DMS153 treated with DMSO at 0.1 percent for 48 hours (cell line): ENCODE data around the gene RSU1.

Experiments used
- DNase-seq: peaks from one replicate; lab custom pipeline; 2025; ENCODE audit not compliant: unreplicated experiment; lab: John Stamatoyannopoulos, UW

The RSU1 gene

DNA sequence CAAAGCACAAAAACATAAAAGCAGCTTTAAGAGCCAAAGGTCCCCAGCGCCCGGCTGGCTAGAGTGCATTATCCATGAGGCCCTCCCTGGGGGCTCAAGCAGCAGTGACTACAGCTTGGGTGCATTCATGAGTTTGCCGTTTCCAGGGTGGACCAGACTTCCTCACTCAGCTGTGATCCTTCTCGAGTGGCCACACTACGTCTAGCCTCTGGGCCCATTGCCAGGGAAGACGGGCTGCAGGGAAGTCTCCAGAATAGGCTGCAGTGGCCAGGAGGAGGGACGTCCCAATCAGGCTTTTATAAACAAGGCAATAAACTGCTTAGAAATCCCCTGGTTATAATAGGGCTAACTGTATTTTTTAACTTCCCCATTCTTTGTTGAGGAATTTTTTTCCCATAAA is 206.2 kb downstream of the RSU1 start:
- no peak for DNase-seq

DNA sequence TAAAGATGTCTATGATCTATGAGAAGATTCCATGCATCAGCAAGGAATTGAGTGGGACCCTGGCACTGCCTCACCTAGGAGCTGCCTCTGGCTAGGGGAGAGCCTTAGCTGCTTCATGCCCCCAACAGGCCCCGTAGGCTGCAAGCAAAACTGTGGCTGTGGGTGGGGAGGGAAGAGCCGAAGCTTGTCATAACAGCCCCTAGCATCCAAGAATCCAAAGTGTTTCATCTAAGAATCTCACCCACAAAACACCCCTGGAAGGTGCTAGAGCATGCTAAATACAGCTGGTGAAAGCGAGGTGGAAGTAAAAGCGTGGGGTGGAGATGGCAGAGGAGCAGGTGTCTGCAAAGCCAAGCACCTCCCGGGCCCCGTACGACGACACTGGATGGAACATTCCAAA is 208.0 kb downstream of the RSU1 start:
- DNase-seq = no peak

DNA sequence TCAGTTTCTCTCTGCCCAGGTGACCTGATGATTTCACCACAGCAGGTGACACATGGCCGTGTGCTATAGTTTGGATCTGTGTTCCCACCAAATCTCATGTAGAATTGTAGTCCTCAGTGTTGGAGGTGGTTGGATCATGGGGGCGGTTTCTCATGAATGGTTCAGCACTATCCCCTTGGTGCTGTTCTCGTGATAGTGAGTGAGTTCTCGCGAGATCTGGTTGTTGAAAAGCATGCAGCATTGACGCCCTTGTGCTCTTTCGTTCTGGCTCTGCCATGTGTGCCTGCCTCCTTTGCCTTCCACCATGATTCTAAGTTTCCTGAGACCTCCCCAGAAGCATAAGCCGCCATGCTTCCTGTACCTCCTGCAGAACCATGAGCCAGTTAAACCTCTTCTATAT is 210.3 kb downstream of the RSU1 start:
- no peak for DNase-seq

DNA sequence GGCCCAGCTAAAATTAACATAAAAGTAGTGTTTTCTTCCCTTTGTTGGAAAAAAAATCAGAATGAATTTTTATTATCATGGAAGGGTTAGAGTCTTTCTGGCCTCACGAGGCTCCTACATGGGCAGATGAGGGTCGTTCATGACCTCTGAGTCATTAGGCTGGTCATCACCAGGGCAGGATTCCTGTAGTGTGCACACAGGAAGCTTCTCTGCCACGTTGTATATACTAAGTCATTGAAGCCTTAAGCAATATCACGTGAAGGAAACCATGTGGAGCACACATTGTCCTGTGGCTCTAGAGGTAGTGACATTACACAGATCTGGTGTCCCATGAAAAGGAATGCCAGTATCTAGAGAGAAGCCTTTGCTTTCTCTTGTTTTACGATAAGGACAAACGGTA is 210.8 kb downstream of the RSU1 start:
- DNase-seq = no peak

DNA sequence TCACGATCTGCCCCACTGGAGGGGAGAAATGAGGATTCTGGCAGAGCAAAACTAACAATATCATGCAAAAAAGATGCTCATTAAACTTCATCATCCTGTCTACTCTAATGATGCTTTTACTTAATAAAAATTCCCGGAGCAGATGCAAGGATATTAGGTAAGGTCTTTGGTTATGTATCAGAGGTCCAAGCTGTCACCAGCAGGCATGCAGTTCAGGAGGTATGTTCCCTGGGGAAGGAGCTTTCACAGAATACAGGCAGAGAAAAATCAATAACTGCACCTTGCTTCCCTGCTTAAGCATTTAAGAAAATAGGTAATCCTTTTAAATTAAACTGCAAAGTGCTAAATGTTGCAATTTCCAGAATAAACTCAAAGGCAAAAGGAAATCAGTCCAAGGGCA is 213.9 kb downstream of the RSU1 start:
- DNase-seq = no peak

DNA sequence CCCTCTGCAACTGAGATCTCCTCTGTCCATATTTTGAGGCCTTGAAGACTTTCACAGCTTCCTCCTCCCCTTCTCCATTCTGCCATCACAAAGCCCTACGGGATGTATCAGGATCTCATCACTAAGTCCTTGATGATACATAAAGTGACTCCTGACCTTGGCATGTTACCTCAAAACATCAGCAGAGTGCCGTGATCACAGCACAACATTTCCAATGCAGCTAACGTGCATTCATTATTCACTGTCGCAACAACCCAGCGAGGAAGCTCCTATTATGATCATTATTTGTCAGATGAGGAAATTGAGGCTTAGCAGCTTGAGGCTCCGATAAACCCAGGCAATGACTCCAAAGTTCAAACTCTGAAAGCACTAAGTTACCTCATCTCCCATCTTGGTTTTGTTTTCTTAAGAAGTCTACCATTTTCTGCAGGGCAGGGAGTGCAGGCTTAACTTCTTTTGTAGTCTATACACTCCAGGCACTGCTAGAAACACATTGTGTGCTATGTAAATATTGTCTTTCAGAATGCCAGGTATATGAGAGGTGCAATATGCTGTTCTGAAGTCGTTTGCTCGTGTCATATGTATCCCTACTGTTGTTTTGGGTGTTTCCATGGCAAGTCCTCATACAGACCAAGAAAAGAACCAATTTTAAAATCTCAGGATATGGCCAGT is 215.0 kb downstream of the RSU1 start:
- no peak for DNase-seq

DNA sequence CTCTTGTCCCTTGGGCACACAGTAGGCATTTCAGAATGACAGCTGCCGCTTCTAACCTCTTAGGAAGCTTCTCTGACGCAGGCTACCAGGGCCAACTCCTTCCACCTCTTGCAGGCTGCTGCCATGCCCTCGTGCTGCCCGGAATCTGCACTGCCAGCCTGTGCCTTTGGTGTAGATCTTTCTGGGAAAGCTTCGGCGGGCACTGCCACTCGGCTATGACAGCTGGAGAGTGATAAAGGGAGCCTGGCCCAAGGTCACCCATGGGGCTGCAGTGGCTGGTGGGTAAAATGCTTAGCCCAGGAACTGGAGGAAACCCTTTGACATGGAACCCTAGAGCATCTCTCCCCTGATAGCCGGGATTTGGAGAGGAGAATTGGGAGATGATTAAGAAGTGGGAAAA is 217.6 kb downstream of the RSU1 start:
- DNase-seq = no peak

DNA sequence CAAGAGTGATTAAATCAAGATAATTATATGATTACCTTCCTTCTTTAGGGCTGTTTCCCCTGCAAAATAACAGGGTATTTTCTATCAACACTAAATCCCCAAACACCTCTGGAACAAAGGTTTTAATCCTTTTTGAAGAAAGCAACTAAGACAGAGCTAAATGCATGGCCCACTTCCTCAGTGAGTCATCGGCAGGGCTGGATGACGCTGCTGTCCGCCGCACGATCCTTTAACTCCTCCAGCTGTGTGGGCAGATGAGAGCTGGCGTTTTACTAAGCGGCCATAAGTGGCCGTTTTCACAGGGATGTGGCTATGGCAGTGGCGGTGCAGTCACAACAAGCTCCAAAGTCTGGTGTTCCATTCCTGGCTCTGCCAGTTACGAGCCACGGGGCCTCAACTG is 219.6 kb downstream of the RSU1 start:
- DNase-seq = no peak

DNA sequence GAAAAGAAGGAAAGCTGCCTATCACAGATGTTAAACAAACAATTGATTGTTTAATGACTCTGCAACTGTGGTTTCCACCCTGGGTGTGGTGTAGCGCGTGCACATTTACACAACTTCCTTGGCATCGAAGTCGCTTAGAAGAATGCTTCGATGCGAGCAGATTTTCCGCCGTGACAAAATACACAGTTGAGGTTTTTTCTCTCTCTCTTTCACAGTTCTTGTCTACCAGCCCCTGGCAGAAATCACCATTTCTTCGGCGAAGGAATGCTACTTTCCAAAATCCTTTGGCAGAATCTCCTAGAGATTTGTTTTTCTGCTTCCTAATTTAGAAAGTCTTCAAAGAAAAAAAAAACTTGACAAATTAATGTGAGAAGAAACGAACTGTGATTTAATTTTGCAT is 224.8 kb downstream of the RSU1 start:
- no peak for DNase-seq

DNA sequence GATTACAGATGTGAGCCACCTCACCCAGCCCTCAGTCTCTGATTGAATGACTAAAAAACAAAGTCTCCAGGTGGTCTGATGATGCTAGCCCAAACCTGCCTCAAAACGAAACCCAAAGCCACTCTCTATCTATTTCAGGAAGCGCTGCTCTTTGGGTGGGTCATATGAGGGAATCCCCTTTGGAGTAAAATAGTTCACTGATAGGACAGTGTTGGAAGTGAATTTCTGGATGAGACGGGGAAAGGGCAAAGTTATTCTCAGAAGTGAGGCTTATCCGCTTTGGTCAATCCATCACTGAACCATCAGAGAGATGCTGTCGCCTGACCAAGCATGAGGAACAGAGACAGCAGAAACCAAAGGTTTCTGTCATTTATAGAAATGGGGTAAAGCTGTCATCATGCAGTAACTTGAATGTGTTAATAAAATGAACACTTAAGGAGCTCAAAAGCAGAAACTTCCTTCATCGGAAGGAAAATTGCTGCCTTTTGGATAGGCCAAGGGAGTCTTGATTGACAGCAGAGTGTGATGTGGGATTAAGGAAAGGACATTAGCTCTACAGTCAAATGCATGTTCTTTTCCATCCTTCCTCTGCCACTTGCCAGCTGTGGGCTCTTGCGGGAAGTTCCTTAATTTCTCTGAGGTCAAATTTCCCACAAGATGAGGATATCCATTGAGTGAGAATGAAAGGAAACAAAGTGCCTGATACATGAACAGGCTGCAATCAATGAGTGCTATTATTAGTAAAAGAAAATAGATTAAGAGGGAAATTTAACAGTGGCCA is 230.7 kb downstream of the RSU1 start:
- no peak for DNase-seq

DNA sequence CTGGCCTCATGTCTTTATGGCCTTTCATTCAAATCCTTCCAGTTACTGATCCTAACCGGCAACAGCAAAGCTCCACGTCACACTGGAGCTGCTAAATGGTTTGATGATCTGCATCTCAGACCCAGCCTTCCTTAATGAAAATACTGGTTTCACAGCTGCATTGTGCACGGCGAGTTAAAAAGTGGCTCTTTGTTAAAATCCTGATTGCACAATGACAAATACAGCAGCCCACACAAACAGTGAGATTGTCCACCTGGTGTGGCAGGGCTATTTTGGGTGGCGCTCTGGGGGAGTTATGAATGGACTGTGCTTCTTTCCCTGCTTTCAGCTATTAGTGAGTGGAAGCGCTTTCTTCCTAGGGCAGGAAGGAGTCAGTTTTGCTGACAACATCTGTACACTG is 232.1 kb downstream of the RSU1 start:
- no peak for DNase-seq

DNA sequence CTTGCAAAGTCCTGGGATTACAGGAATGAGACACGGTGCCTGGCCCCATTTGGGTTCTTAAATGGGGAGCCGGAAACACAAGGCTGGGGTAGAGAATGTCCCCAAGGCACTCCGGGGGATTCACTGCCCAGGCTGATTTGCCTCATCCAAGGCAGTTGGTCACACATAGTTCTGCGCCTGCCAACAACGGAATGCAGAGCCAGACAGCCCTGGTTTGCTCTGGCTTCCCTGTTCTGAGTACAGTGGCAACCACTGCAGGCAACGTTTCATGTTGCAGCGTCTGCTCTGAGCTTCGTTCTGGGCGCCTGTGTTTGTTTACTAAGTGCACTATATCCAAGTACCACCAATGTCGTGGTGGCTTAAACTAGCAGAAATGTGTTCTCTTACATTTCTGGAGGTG is 233.8 kb downstream of the RSU1 start:
- no peak for DNase-seq

DNA sequence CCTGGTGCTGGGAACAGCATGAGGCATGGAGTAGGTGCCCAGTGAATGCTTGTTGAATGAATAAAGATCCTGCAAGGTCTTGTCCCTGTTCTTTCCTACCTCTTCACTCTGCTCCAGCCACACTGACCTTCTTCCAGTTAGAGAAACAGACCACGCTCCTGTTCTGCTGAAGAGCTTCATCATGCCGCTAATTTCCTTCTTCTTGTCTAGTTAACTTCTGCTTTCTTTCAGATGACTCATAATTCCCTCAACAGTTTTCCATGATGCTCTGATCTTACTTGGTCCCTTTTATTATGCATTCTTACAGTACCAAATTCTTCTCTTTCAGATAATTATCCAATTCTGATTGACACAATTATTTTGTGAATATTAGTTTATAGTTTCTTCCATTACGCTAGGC is 236.0 kb downstream of the RSU1 start:
- no peak for DNase-seq

DNA sequence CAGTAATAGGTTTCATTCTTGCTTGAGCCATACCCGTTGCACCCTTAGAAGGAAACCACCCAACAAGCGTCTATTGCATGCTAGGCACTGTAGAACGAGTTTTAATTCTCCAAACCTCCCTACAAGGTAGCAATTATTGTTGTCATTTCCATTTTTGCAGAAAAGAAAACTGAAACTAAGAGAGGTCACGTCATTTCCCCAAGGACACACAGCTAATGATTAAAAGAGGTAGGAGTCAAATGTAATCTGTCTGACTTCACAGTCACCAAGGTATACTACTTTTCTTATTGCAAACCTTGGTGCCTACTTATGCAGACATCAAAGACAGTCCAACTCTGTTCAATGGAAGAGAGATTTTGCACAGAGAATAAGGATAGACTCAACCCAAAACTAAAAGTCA is 246.5 kb downstream of the RSU1 start:
- no peak for DNase-seq

DNA sequence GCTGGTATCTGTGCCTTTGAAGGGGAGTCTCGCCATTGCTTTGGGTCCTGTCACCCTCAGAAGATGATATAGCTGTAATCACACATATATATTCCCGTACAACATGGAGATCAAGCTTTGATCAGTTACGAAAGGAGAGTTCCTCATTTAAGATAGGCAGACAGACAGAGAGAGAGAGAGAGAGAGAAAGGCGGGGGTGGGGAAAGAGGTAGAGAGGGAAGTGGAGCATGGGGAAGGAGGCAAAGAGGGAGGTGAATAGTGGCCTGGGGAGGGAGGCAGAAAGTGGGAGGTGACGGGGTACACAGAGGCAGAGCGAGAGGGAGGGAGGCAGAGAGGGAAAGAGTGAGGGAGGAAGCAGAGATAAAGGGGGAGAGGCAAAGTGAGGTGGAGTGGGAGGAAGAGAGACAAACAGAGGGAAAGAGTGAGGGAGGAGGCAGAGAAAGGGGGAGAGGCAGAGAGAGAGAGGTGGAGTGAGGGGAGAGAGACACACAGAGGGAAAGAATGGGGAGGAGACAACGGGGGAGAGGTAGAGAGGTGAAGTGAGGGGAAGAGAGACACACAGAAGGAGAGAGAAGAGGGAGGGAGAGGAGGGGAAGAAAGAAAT is 250.9 kb downstream of the RSU1 start:
- no peak for DNase-seq

DNA sequence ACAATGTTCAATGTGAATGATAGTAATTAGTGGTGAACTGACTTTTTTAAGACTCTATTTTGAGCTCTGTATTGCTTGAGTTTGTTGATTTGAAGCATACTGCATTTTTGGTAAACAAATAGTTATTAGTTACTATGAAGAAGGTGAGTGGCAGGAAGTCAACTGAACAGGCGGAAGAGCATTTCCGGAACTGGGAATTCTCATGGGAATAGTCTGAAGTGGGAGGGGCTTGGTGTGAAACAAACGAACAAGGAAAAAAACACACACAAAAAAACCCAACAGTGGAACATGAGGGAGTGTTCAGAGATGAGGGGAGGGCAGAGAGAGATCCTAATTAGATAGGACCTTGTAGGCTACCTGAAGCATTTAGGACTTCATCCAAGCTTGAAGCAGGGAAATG is 251.6 kb downstream of the RSU1 start:
- no peak for DNase-seq

DNA sequence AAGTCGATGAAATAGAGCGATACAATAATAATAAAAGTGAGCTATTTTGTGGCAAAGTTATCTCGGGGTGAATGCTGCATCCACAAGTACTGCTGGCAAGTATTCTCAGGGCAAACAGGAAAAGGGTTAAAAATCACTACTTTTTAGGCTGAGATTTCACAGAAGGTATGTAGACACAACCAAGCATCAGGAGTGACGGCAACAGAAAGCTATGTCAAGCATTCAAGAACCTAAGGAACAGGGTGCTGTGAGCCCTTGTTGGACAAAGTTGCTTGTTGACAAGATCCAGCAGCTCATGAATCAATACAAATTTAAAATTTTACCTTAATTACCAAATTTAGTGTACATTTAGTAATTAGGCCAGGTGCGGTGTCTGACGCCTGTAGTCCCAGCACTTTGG is 254.3 kb downstream of the RSU1 start:
- DNase-seq = no peak

DNA sequence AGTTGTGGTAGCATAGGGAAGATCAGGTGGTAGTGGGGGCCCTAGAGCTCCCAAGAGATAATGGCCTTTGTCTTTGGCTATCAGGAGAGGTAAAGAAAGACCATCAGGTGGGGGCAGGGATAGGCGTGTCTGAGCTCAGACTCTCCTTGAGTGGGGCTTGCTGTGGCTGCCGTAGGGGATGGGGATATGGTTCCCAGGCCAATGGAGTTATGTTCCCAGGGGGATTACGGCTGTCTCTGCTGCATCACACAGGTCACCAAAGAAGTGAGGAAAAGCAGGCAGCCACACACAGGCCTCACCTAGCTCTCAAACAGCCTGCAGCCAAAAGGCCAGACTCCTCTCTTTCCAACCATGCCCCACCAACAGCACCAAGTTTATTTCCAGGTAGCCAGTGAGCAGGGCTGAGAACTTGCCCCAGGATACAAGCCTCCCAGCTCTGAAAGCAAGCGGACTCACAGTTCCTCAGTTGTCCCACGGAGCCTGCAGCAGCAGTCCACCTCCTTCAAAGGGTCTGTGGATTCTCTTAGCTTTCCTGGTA is 257.9 kb downstream of the RSU1 start:
- no peak for DNase-seq

DNA sequence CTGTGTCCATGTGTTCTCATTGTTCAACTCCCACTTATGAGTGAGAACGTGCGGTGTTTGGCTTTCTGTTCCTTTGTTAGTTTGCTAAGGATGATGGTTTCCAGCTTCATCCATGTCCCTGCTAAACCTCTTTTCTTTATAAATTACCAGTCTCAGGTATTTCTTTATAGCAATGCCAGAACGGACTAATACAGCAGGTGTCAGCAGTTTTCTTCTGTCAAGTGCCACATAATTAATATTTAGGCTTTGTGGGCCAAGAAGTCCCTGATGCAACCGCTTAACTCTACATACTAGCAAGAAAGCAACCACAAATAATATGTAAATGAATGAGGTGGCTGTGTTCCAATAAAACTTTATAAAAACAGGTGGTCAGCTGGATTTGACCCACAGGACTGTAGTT is 269.3 kb downstream of the RSU1 start:
- DNase-seq = no peak

DNA sequence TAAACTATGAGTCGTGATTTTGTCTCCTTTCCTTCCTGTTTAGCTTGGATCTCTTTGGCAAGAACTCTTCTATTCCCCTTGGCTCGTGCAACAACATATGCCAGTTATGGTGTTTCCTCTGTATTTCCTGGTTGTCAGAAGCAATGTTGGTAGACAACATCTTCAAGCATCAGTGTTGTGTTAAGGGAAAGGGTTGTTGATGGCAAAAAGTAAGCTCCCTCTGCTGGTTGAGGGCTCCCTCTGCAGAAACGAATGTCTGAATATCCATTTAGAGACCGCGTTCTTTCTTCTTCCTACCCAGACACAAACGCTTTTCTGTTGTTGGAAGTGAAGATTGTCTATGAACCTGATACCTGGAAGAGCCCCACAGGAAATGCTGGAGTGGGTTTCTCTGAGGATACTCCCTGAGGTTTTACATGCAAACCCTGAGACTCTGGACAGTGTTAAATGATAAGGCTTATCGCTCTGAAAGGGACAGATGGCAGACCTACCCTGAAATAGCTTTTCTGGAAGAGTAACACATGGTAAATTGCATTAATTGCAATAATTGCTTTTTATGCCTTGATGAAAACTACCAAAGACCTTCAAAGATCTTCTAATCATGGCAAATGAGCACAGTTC is 272.0 kb downstream of the RSU1 start:
- DNase-seq = no peak

DNA sequence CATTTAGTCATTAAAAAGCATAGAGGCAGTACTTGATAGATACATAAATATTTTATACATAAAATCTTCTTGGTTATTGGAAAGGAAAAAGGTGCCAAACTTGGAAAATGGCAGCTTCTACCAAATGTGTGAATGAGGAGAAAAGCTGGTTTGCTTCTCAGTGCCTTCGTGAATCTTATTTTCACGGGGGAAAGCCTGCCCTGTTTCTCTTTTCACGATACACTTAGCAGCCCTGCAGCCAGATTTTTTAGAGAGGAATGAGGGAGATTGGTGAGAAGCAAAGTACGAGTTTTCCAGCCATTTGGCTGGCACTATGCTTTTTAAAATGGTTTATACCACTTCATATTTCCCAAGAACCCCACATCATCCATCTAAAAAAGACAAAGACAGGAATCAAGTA is 272.6 kb downstream of the RSU1 start:
- DNase-seq = no peak

DNA sequence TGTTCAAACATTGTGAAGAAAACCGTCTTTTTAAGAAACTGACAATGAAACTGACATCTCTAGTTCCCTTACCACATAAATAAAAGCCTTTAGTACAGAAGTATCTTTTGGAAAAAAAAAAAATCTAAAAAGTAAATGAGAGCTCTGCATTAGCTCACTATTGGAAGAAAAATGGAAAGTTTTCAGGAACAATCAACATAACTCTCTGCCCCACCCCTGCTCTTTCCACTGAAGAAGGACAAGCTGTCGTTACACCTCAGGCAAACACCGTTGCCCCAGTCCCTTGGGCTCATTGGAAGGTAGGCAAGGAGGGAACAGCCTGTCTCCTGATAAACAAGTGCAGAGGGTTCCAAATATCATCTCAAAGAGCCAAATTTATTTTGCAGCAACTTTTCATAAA is 273.1 kb downstream of the RSU1 start:
- DNase-seq = no peak
